Endodermal cell (in vitro differentiated cells): Measurements from ENCODE around the gene PRKCZ. TPM values are rescaled to one million over a fixed set of nuclear protein-coding genes. Genes with fewer than 3 reads are reported as not detected.
A peak's percentile ranks its signal among the peaks of the same experiment; 100 is the strongest.

Source experiments
- DNase-seq: peaks from one replicate; pipeline ENCODE4 v3.0.0-alpha.2; 2017
- H3K27ac ChIP-seq: 2 replicates; pipeline ENCODE4 v1.5.1; 2013; ENCODE audit warnings: mild to moderate bottlenecking, low read depth, low read length, moderate library complexity
- H3K27me3 ChIP-seq: 2 replicates; pipeline ENCODE4 v1.6.1; 2013; ENCODE audit warnings: mild to moderate bottlenecking, low read length, moderate library complexity; ENCODE audit not compliant: insufficient read depth, control insufficient read depth, poor library complexity, severe bottlenecking
- H3K36me3 ChIP-seq: 2 replicates; pipeline ENCODE4 v1.7.0; 2013; ENCODE audit warnings: mild to moderate bottlenecking, low read length, moderate library complexity; ENCODE audit not compliant: control insufficient read depth, insufficient read depth
- H3K4me1 ChIP-seq: one replicate; pipeline ENCODE4 v1.7.0; 2013; ENCODE audit warnings: low read length; ENCODE audit not compliant: control insufficient read depth, insufficient read depth
- H3K4me3 ChIP-seq: 2 replicates; pipeline ENCODE4 v1.5.1; 2013; ENCODE audit warnings: mild to moderate bottlenecking, low read length, moderate library complexity
- H3K9ac ChIP-seq: 2 replicates; pipeline ENCODE4 v1.6.1; 2013; ENCODE audit warnings: mild to moderate bottlenecking, low read length, moderate library complexity; ENCODE audit not compliant: poor library complexity, severe bottlenecking; ENCODE audit errors: extremely low read depth
- H3K9me3 ChIP-seq: 2 replicates; pipeline ENCODE4 v1.6.1; 2013; ENCODE audit warnings: mild to moderate bottlenecking, low read length, moderate library complexity; ENCODE audit not compliant: control insufficient read depth
- H3K27ac Mint-ChIP-seq: 2 replicates; pipeline ENCODE4 v1.8.0; 2020; ENCODE audit warnings: mixed read lengths
- H3K27me3 Mint-ChIP-seq: 2 replicates; pipeline ENCODE4 v1.8.0; 2021; ENCODE audit warnings: mild to moderate bottlenecking, mixed read lengths; ENCODE audit not compliant: insufficient read depth
- H3K36me3 Mint-ChIP-seq: 2 replicates; pipeline ENCODE4 v1.8.0; 2020; ENCODE audit warnings: low read depth, mixed read lengths
- H3K4me1 Mint-ChIP-seq: 2 replicates; pipeline ENCODE4 v1.8.0; 2020; ENCODE audit warnings: mixed read lengths
- H3K4me3 Mint-ChIP-seq: 2 replicates; pipeline ENCODE4 v1.8.0; 2020; ENCODE audit warnings: mild to moderate bottlenecking, moderate library complexity, mixed read lengths
- H3K9me3 Mint-ChIP-seq: 2 replicates; pipeline ENCODE4 v1.8.0; 2020; ENCODE audit warnings: mild to moderate bottlenecking, mixed read lengths
- CTCF ChIP-seq: fragments of 200-600 bp; sonication (generic); conservative IDR thresholded peaks from 2 replicates; pipeline ENCODE4 v1.5.0; 2021; ENCODE audit warnings: antibody characterized with exemption, mild to moderate bottlenecking
- WGBS, 2 experiments: methylation state at CpG; one replicate each; pipeline versions ENCODE4 v1.1.5 to v1.1.7; 2013; ENCODE audit warnings: missing lambda C conversion rate in 2 of 2, mixed read lengths in 1 of 2; ENCODE audit not compliant: insufficient coverage in 1 of 2, insufficient read length in 1 of 2; 5-methylcytosine and 5-hydroxymethylcytosine counted together
- total RNA-seq, 2 donors: library from RNA; stranded (reverse); fragmentation: NEBNext Ultra II Directional in 1 of 2; extraction: Animal tissue kit (Norgen Biotek cat#: 25700) in 1 of 2; gene quantifications; 2 replicates in 1 of 2; 3 replicates in 1 of 2; pipeline ENCODE4 v1.2.1, GENCODE V29; 2021

Gene PRKCZ
- total RNA-seq, 2 donors from 2014 or later: 49.9 to 68.5 TPM

DNA sequence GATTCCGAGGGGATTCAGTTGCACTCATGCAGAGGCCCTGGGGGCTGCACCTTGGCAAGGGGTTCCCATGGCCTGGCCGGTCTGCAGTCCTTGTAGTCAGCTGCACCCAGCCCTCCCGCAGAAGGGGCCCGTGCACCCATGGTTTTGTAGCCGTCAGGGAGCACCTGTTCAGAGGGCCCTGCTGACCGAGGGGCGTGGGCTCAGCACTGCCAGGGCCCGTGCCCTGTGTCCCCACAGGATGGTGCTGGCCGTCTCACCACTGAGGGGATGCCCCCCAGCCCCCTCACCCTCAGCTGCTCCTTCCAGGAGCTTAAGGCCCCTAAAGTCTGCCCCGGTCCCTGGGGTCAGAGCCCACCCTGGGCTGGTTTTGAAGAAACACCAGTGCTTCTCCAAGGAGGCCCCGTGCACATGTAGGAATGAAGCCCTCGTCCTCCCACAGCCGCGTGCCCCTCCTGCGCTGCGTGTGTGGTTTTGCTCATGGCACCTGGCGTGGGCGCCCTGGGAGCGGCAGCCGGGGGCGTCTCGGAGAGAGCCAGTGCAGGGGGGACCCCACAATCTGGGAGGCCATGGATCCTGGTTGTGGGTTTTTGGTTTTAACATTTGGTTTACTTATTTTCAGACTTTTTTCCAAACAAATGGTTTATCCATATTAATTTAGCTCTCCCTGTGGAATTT is 40.1 kb downstream of the PRKCZ start:
- Mint-ChIP-seq H3K4me3 (no peak overlapping the region), H3K27me3 (no peaks in the 10 kb centered on the region), H3K36me3 (peaks cover 4% of the 10 kb centered on the region), H3K27ac (no peak overlapping the region), H3K4me1 (no peaks in the 10 kb centered on the region), H3K9me3 (no peaks in the 10 kb centered on the region)
- 95 to 96% methylated on average over 19 to 22 of the region's 22 CpGs for WGBS, 2 experiments
- Histone ChIP-seq H3K9me3 (no peaks in the 10 kb centered on the region), H3K9ac (no peak overlapping the region), H3K27me3 (no peaks in the 10 kb centered on the region), H3K36me3 (no peaks in the 10 kb centered on the region), H3K4me3 (no peak overlapping the region), H3K4me1 (no peaks in the 10 kb centered on the region), H3K27ac (no peak overlapping the region)
- DNase-seq: no peak
- TF ChIP-seq CTCF: no peak

GRCh38 chr1:2091611-2092604 is 41.7 kb downstream of the PRKCZ start:
- Mint-ChIP-seq H3K4me3 (no peak overlapping the region), H3K27ac (no peak overlapping the region), H3K27me3 (no peaks in the 10 kb centered on the region), H3K9me3 (no peaks in the 10 kb centered on the region), H3K4me1 (no peaks in the 10 kb centered on the region), H3K36me3 (peaks cover 10% of the 10 kb centered on the region)
- WGBS, 2 experiments: 70 to 77% methylated on average over 28 to 47 of the region's 48 CpGs
- H3K9ac ChIP-seq: no peak overlapping the region
- H3K27me3 ChIP-seq: no peaks in the 10 kb centered on the region
- no peak overlapping the region for H3K27ac ChIP-seq
- H3K4me3 ChIP-seq: no peak overlapping the region
- peak; percentile 92 for DNase-seq
- H3K36me3 ChIP-seq: no peaks in the 10 kb centered on the region
- H3K9me3 ChIP-seq: peaks cover 3% of the 10 kb centered on the region
- peak; percentile 81 for TF ChIP-seq CTCF
- no peaks in the 10 kb centered on the region for H3K4me1 ChIP-seq

DNA sequence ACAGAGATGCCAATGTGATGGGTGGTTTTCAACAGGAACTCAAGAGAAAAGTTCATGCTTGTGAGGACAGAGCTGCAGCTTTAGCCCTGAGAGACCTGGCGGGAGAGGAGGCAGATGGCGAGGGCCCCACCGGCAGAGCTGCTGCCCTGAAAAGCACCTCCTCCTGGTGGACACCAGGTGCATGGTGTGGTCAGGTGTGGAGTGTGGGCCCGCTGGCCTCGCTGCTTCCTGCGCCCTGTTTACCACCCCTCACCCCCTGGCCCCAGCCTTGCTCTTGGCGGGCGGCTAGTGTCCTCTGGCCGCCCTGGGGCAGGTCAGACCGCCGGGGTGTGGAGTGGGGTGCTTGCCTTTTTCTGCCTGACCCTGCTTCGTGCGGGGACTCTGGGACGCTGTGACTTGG is 42.8 kb downstream of the PRKCZ start:
- no peak overlapping the region for H3K4me3 Mint-ChIP-seq
- Histone ChIP-seq H3K27ac (no peak overlapping the region), H3K4me3 (no peak overlapping the region), H3K4me1 (no peaks in the 10 kb centered on the region), H3K9me3 (peaks cover 6% of the 10 kb centered on the region), H3K36me3 (no peaks in the 10 kb centered on the region), H3K9ac (no peak overlapping the region), H3K27me3 (no peaks in the 10 kb centered on the region)
- peak; percentile 19 for TF ChIP-seq CTCF
- peaks cover 21% of the 10 kb centered on the region for H3K36me3 Mint-ChIP-seq
- 93 to 94% methylated on average over 4 to 14 of the region's 14 CpGs for WGBS, 2 experiments
- H3K27me3 Mint-ChIP-seq: no peaks in the 10 kb centered on the region
- no peak overlapping the region for H3K27ac Mint-ChIP-seq
- DNase-seq: no peak
- H3K4me1 Mint-ChIP-seq: no peaks in the 10 kb centered on the region
- H3K9me3 Mint-ChIP-seq: peaks cover 7% of the 10 kb centered on the region
